Hepatocyte (in vitro differentiated cells): ENCODE data around the gene IP6K3. TPM values are rescaled to one million over a fixed set of nuclear protein-coding genes. Genes with fewer than 3 reads are reported as not detected.
A peak's percentile ranks its signal among the peaks of the same experiment; 100 is the strongest.

Source experiments
- DNase-seq: peaks from one replicate; pipeline ENCODE4 v3.0.0-alpha.2; 2016; ENCODE audit warnings: low spot score
- H2AFZ ChIP-seq: fragments of 200-600 bp; sonication (generic); 2 replicates; pipeline ENCODE4 v1.6.0; 2016; ENCODE audit warnings: antibody characterized with exemption, mild to moderate bottlenecking
- H3K27ac ChIP-seq: fragments of 200-600 bp; sonication (generic); 2 replicates; pipeline ENCODE4 v1.5.1; 2016; ENCODE audit warnings: mild to moderate bottlenecking
- H3K27me3 ChIP-seq: fragments of 200-600 bp; sonication (generic); 2 replicates; pipeline ENCODE4 v1.6.1; 2016
- H3K36me3 ChIP-seq: fragments of 200-600 bp; sonication (generic); replicated peaks from 2 replicates; pipeline ENCODE4 v1.5.1; 2016; ENCODE audit warnings: low read depth; ENCODE audit not compliant: insufficient read depth
- H3K4me1 ChIP-seq: fragments of 200-600 bp; sonication (generic); 2 replicates; pipeline ENCODE4 v1.5.1; 2016; ENCODE audit warnings: mild to moderate bottlenecking, moderate library complexity; ENCODE audit not compliant: insufficient read depth
- H3K4me2 ChIP-seq: fragments of 200-600 bp; sonication (generic); 2 replicates; pipeline ENCODE4 v1.6.0; 2016
- H3K4me3 ChIP-seq: fragments of 200-600 bp; sonication (generic); 2 replicates; pipeline ENCODE4 v1.5.1; 2016; ENCODE audit warnings: mild to moderate bottlenecking
- H3K79me2 ChIP-seq: fragments of 200-600 bp; sonication (generic); 2 replicates; pipeline ENCODE4 v1.6.0; 2017; ENCODE audit warnings: mild to moderate bottlenecking
- H3K9me2 ChIP-seq: fragments of 200-600 bp; sonication (generic); replicated peaks from 2 replicates; pipeline ENCODE4 v1.6.0; 2017; ENCODE audit warnings: mild to moderate bottlenecking; ENCODE audit not compliant: insufficient read depth
- H3K9me3 ChIP-seq: fragments of 200-600 bp; sonication (generic); 2 replicates; pipeline ENCODE4 v1.5.1; 2016; ENCODE audit warnings: low read depth, mild to moderate bottlenecking
- H4K20me1 ChIP-seq: fragments of 200-600 bp; sonication (generic); 2 replicates; pipeline ENCODE4 v1.6.0; 2016; ENCODE audit warnings: mild to moderate bottlenecking; ENCODE audit not compliant: insufficient read depth, poor library complexity, severe bottlenecking
- CTCF ChIP-seq: fragments of 200-600 bp; sonication (generic); IDR thresholded peaks from 2 replicates; pipeline ENCODE4 v1.5.1; 2016; ENCODE audit warnings: antibody characterized with exemption, mild to moderate bottlenecking; ENCODE audit not compliant: poor library complexity
- EZH2 ChIP-seq: fragments of 200-600 bp; sonication (generic); IDR thresholded peaks from 2 replicates; pipeline ENCODE4 v1.6.1; 2016; ENCODE audit warnings: antibody characterized with exemption, mild to moderate bottlenecking, borderline replicate concordance
- EZH2phosphoT487 ChIP-seq: fragments of 200-600 bp; sonication (generic); IDR thresholded peaks from one replicate; pipeline ENCODE4 v1.6.1; 2018; ENCODE audit warnings: antibody characterized with exemption, mild to moderate bottlenecking, low read depth, moderate library complexity; ENCODE audit not compliant: unreplicated experiment, severe bottlenecking
- WGBS: methylation state at CpG from one replicate; pipeline ENCODE4 v1.1.6; 2016; ENCODE audit warnings: low lambda C conversion rate; ENCODE audit errors: missing lambda C conversion rate; 5-methylcytosine and 5-hydroxymethylcytosine counted together
- polyA plus RNA-seq: library from polyadenylated mRNA; unstranded; fragments of >200 nt; fragmentation: Nextera tagmentation; extraction: Ambion mirVana; gene quantifications from 2 replicates; pipeline ENCODE4 v1.2.1, GENCODE V29; 2016
- total RNA-seq: library from RNA; depleted of rRNA; stranded (reverse); fragments of >200 nt; gene quantifications from 2 replicates; pipeline ENCODE4 v1.2.3, GENCODE V29; 2014

IP6K3 gene
- total and polyA plus RNA-seq, 2 experiments from 2014 or later, result 9.5 to 25.3 TPM

GRCh38 chr6:33771146-33772081 lies 24.7 kb upstream of the IP6K3 start:
- Histone ChIP-seq H3K4me2 (peak overlapping the region; percentile 57), H3K4me1 (peaks cover 33% of the 10 kb centered on the region), H3K9me2 (no peaks in the 10 kb centered on the region), H3K27me3 (no peaks in the 10 kb centered on the region), H3K36me3 (no peaks in the 10 kb centered on the region), H3K9me3 (no peaks in the 10 kb centered on the region), H3K4me3 (no peak overlapping the region), H3K27ac (peak overlapping the region; percentile 84), H2AFZ (no peak overlapping the region), H3K79me2 (no peaks in the 10 kb centered on the region), H4K20me1 (no peaks in the 10 kb centered on the region)
- peak; percentile 94 for DNase-seq
- TF ChIP-seq CTCF (peak; percentile 99), EZH2 (no peak)
- WGBS, result 10% methylated on average over 45 of the region's 47 CpGs

GRCh38 chr6:33770833-33771145 lies 24.1 kb upstream of the IP6K3 start:
- Histone ChIP-seq H3K27ac (peak overlapping the region; percentile 84), H3K79me2 (no peaks in the 10 kb centered on the region), H4K20me1 (no peaks in the 10 kb centered on the region), H3K4me3 (no peak overlapping the region), H3K27me3 (no peaks in the 10 kb centered on the region), H3K9me3 (no peaks in the 10 kb centered on the region), H3K36me3 (no peaks in the 10 kb centered on the region), H2AFZ (no peak overlapping the region), H3K4me1 (peaks cover 33% of the 10 kb centered on the region), H3K9me2 (no peaks in the 10 kb centered on the region), H3K4me2 (peak overlapping the region; percentile 19)
- DNase-seq, result no peak
- 50% methylated on average over 3 of the region's 3 CpGs for WGBS
- TF ChIP-seq EZH2, result no peak
- no peak for TF ChIP-seq CTCF
- no peak for TF ChIP-seq EZH2phosphoT487

- Histone ChIP-seq H3K36me3 (no peaks in the 10 kb centered on the region), H3K27ac (peak overlapping the region; percentile 84), H3K9me3 (no peaks in the 10 kb centered on the region), H3K4me3 (no peak overlapping the region), H3K27me3 (no peaks in the 10 kb centered on the region), H2AFZ (no peak overlapping the region), H3K4me2 (peak overlapping the region; percentile 19), H3K4me1 (peaks cover 33% of the 10 kb centered on the region), H3K79me2 (no peaks in the 10 kb centered on the region), H4K20me1 (no peaks in the 10 kb centered on the region), H3K9me2 (no peaks in the 10 kb centered on the region)
- no peak for DNase-seq
- 62% methylated on average over 14 of the region's 14 CpGs for WGBS
- TF ChIP-seq CTCF, result no peak
- TF ChIP-seq EZH2, result no peak
- TF ChIP-seq EZH2phosphoT487, result no peak
Measured at GRCh38 chr6:33770124-33770832, 23.6 kb upstream of the IP6K3 start.
